ENCODE data around the gene PDE11A.

Gene PDE11A

GRCh38 chr2:177598326-177599138 lies 474.0 kb downstream of the PDE11A start:
- DNase-seq (ENCODE audit: low read depth): no peak

- no peak for DNase-seq (ENCODE audit: low read depth)
These were observed 474.8 kb downstream of the PDE11A start for GRCh38 chr2:177597759-177598158.

GRCh38 chr2:177596866-177597265 lies 475.7 kb downstream of the PDE11A start:
- no peak for DNase-seq (ENCODE audit: low read depth)

DNA sequence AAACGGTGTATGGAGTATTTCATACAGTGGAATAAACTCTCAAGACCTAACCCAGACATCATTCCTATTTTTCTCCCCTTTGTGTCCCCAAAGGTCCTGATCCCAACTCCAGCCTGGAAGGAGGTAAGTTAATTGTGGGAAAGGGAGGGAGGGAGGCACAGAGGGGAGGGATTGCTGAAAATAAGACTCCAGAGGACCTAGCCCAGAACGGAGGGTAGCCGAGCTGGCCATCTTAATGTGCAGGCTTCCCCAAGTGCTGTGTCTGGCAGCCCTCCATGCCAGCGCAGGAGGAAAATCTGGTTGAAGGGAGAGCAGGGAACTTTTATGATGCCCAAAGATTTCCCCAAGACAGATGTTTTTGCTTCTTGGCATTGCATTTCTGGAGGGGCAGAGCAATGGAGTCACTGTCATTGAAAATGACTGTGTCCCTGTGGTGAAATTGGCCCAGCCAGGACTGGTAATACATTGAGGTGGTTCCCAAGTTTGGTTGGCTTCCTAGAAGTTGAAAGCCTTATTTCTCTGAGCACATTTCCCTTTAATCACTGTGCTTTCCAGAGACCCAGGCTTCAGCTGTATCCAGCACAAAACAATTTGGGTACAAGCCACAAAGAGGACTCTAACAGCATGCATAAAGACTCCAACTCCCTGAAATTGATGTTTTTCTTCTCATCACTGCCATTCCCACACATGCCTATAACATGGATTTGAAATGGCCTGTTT lies 477.3 kb downstream of the PDE11A start:
- no peak for DNase-seq (ENCODE audit: low read depth)

GRCh38 chr2:177593402-177593801 lies 479.2 kb downstream of the PDE11A start:
- no peak for DNase-seq (ENCODE audit: low read depth)

DNA sequence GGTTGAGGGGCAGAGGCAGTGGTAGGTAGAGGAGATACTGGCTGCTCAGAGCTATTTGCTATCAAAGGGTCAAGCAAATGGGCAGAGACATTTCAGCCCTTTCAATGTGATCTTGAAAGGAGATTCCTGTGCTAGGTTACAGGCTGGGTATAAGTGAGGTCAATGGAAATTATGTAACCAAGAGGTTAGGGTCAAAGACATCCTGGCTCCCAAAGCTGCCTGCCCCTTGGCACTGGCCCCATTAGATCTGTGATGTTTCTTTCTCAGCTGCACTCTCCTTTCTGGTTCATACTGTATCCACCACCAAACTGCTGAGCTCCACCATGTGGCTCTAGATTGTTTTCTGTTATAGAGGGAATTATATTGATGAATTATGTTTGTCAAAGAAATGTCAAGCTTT lies 479.6 kb downstream of the PDE11A start:
- no peak for DNase-seq (ENCODE audit: low read depth)

DNA sequence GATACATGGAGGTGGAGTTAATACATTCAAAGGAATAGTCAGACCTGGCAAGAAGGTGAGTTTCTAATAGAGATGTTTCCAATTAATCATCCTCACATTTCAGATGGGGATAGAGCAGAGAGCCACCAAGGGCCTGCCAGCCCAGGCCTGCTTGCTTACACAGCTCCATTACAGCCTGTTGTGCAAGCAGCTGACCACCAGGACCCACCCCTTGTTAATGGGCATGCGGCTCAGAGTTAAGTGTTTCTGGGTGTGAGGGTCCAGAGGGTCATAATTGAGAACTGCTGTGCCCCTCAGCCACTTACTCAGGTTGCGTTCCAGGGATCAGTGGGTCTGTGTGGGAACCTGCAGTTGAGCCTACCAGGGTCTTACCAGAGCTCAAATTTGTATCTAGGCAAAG lies 480.2 kb downstream of the PDE11A start:
- DNase-seq (ENCODE audit: low read depth): no peak

GRCh38 chr2:177589186-177589585 lies 483.4 kb downstream of the PDE11A start:
- no peak for DNase-seq (ENCODE audit: low read depth)

DNA sequence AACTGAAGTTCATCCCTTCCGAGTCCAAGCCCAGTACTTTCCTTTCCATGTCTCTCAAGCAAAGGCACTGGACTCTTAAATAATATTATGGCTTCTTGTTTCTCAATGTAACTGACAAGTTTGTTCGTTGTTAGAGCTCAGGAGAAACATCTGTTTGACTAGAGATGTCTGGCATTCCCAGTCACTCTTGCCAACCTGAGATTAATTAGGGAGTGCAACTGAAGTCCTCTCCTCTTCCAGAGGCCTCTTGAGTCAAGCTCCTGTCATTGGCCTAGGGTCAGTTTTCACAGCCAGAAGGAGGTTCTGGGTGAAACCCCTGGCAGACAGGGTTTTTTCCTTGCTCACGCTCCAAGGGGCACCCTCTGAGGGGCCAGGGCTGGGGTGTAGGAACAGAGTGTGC lies 483.9 kb downstream of the PDE11A start:
- DNase-seq (ENCODE audit: low read depth): no peak

DNA sequence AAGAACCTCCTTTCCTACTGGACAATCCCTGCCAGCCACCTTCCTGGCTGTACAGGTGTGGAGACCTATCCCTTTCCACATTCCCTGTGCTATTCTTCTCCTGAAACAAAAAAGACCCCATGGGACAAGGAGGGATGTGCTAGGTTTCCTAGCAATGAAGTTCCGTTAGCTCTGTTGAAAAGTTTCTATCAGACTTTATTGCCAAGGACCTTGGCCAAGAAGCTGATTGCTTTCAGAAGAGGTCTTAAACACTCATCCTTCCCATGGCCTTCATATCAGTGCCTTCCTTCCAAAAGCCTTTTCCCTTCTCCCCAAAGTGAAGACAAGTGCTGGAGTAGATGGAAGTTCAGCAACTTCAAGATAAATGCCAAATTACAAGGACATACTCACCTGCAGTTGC lies 485.2 kb downstream of the PDE11A start:
- no peak for DNase-seq (ENCODE audit: low read depth)

GRCh38 chr2:177586154-177586553 lies 486.4 kb downstream of the PDE11A start:
- no peak for DNase-seq (ENCODE audit: low read depth)

DNA sequence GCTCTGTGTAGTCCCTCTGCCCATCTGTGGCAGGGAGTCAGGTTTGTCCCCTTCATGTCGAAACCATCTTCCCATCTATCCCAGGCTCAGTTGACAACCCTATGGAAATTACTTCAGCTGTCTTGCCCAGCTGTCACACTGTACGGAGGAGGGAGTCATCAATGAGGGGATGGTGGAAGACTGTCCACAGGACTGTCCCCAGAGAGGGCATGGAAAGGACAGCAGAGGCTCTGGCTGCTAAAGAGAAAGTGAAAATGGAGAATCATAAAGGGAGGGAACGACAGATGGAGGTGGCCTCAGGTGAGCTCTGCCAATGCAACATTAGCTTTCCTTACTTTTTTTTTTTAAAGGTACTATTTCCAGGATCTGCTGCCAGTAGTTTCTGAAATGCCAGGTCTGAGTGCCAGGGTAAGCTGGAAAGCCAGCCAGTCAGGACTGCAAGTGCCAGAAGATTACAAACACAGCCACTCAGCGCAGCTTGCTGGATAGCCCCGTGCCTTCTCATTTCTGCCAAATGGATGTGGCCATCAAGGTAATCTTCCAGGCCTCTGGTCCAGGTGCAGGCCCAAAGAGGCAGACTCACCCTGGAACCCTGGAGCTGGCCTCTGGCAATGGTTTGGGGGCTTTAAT lies 487.2 kb downstream of the PDE11A start:
- DNase-seq (ENCODE audit: low read depth): no peak

GRCh38 chr2:177584030-177584692 lies 488.4 kb downstream of the PDE11A start:
- DNase-seq (ENCODE audit: low read depth): no peak

GRCh38 chr2:177582000-177582399 lies 490.6 kb downstream of the PDE11A start:
- DNase-seq (ENCODE audit: low read depth): no peak

DNA sequence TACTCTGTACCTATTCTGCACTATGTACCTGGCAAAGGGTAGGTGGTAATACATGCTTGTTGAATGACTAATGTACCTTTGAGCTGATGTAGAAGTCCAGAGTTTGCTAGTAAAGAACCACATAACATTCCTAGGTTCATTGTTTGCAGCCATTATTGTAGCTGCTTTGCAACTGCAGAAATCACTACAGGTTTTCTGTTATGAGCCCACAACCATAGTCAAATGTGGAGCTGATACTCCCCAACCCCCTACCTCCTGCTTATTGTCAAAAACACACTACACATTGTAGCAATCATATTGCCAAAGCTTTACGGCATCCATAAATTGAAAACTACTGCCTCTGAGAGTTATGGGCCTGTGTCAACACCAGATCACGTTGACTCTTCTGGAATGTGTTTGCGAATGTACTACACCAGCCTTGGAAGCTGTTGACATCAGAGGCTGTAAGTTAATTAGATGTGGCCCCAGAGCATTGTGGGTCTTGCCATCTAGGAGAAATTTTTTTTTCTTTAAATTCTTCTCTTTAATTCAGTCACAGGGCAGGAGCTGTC lies 493.0 kb downstream of the PDE11A start:
- DNase-seq (ENCODE audit: low read depth): no peak

- DNase-seq (ENCODE audit: low read depth): no peak
These were observed 494.1 kb downstream of the PDE11A start for GRCh38 chr2:177578454-177578853.

DNA sequence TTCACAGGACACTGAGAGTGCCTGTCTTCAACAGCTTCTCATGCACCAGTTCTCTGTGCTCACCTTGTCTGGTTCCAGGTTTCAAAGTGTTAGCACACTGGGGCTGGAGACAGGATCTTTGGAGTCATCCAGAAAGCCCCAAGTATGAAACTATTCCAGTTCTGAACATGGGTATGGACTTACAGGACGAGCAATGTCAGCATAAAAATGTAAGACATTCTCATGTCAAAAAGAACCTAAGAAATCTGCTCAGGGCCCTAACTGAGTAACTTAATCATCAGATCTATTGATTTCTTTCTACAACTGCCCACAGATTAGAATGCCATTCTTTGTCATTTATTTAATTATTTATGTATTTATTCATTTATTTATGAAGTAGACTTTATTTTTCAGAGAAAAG lies 495.5 kb downstream of the PDE11A start:
- DNase-seq (ENCODE audit: low read depth): no peak

GRCh38 chr2:177575358-177575757 lies 497.2 kb downstream of the PDE11A start:
- no peak for DNase-seq (ENCODE audit: low read depth)

- no peak for DNase-seq (ENCODE audit: low read depth)
These were observed 498.2 kb downstream of the PDE11A start for GRCh38 chr2:177574356-177574755.

Data from CMK (cell line).